Measurements from ENCODE around the gene P2RX5. TPM values are rescaled to one million over a fixed set of nuclear protein-coding genes. Genes with fewer than 3 reads are reported as not detected.

Gene P2RX5
- total RNA-seq, 1 donor from 2014 or later = 349 TPM

DNA sequence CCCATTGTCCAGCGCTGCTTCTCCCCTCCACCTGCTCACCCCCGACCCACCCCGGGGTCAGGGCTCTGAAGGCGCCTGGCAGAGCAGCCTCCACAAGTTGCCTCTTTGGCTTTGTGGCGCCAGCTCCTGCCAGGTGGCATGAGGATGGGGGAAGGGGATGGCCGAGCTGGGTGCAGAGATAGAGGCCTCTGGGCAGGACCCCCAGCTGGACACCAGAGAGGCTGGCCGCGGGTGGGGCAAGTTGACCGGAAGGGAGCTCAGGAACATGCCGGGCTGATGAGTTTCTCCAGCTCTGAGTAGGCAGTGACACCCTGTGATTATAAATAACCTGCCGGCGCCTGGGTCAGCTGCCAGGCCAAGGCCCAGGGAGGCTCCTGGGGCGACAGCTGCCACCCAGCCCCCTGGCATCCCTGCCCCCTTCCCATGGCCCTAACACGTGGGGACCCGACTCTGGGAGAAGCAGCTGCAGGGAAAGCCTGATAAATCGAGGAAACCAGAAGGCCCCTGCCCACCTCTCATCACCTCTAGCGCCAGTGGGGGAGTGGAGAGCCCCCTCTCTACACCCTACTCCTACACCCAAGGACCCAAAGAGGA lies 729 bp downstream of the P2RX5 start:
- DNase-seq (no peak), ATAC-seq (ENCODE audit: low read depth) (peak; percentile 1)
- H3K4me3 Mint-ChIP-seq = peak overlapping the region; percentile 99
- H3K36me3 Mint-ChIP-seq (ENCODE audit: low read depth) = peaks cover 36% of the 10 kb centered on the region
- H3K4me1 Mint-ChIP-seq = peaks cover 77% of the 10 kb centered on the region
- H3K27me3 Mint-ChIP-seq = no peaks in the 10 kb centered on the region
- POLR2A ChIA-PET = interaction anchor here (0.6 to 6.5 kb wide), 17 partner anchors 11 to 1254 kb away, joined by 3 to 315 read pairs (median 8); partner anchors contain the start of genes CTNS, EMC6, HASPIN and SHPK
- no peaks in the 10 kb centered on the region for H3K9me3 Mint-ChIP-seq
- H3K27ac Mint-ChIP-seq = peak overlapping the region; percentile 95
- CTCF ChIA-PET = interaction anchor here (0.6 to 2.8 kb wide), 12 partner anchors 10 to 133 kb away, joined by 3 to 22 read pairs (median 4); partner anchors contain the start of gene HASPIN
- TF ChIP-seq, protein P1, sequence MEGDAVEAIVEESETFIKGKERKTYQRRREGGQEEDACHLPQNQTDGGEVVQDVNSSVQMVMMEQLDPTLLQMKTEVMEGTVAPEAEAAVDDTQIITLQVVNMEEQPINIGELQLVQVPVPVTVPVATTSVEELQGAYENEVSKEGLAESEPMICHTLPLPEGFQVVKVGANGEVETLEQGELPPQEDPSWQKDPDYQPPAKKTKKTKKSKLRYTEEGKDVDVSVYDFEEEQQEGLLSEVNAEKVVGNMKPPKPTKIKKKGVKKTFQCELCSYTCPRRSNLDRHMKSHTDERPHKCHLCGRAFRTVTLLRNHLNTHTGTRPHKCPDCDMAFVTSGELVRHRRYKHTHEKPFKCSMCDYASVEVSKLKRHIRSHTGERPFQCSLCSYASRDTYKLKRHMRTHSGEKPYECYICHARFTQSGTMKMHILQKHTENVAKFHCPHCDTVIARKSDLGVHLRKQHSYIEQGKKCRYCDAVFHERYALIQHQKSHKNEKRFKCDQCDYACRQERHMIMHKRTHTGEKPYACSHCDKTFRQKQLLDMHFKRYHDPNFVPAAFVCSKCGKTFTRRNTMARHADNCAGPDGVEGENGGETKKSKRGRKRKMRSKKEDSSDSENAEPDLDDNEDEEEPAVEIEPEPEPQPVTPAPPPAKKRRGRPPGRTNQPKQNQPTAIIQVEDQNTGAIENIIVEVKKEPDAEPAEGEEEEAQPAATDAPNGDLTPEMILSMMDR (IDR thresholded peaks at IDR 0.05) = no peak
- intact Hi-C loops (cut with micrococcal nuclease) = loop anchor here (1.0 to 5.0 kb wide), 2 partner anchors 28 to 217 kb away; partner anchors contain the start of gene HASPIN

DNA sequence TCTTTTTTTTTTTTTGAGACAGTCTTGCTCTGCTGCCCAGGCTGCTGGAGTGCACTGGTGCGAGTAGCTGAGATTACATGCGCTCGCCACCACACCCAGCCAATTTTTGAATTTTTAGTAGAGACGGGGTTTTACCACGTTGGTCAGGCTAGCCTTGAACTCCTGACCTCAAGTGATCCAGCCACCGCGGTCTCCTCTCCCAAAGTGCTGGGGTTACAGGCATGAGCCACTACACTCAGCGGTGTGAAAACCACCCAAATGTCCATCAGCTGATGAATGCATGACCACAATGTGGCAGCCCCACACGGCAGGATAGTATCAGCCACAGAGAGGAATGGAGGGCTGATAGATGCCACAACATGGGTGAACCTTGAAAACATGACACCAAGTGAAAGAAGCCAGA lies 2.1 kb downstream of the P2RX5 start:
- ChIA-PET POLR2A (interaction anchor here (0.6 to 6.5 kb wide), 26 partner anchors 10 to 903 kb away, joined by 3 to 315 read pairs (median 6); partner anchors contain the start of genes EMC6, HASPIN, NCBP3 and TAX1BP3), CTCF (interaction anchor here (0.7 to 2.8 kb wide), 7 partner anchors 11 to 134 kb away, joined by 3 to 16 read pairs (median 4); no protein-coding TSS in a partner anchor)
- Mint-ChIP-seq H3K27me3 (no peaks in the 10 kb centered on the region), H3K9me3 (no peaks in the 10 kb centered on the region), H3K36me3 (ENCODE audit: low read depth) (peaks cover 45% of the 10 kb centered on the region), H3K4me3 (peak overlapping the region; percentile 99), H3K27ac (peak overlapping the region; percentile 95), H3K4me1 (peaks cover 78% of the 10 kb centered on the region)
- intact Hi-C loops (cut with micrococcal nuclease) = loop anchor here (1.0 to 5.0 kb wide), 3 partner anchors 11 to 57 kb away; partner anchors contain the start of genes CTNS and SHPK
- DNase-seq = peak; percentile 65
- TF ChIP-seq, protein P1 (IDR thresholded peaks at IDR 0.05) = no peak
- peak; percentile 49 for ATAC-seq (ENCODE audit: low read depth)

DNA sequence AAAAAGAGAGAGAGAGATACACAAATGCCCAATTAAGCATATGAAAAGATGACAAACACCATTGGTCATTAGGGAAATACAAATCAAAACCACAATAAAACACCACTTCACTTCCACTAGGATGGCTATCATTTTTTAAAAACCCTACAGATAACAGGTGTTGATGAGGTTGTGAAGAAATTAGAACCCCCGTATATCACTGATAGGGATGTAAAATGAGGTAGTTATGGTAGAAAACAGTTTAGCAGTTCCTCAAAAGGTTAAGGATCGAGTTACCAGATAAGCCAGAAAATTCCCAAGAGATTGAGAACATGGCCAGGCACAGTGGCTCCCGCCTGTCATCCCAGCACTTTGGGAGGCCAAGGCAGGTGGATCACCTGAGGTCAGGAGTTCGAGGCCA lies 2.8 kb downstream of the P2RX5 start:
- ATAC-seq (ENCODE audit: low read depth) (no peak), DNase-seq (no peak)
- Mint-ChIP-seq H3K4me3 (peak overlapping the region; percentile 79), H3K9me3 (no peaks in the 10 kb centered on the region), H3K27ac (peak overlapping the region; percentile 84), H3K36me3 (ENCODE audit: low read depth) (peaks cover 50% of the 10 kb centered on the region), H3K27me3 (no peaks in the 10 kb centered on the region), H3K4me1 (peaks cover 79% of the 10 kb centered on the region)
- CTCF ChIA-PET = interaction anchor here (0.7 to 2.8 kb wide), 5 partner anchors 18 to 134 kb away, joined by 3 to 16 read pairs (median 4); no protein-coding TSS in a partner anchor
- POLR2A ChIA-PET = interaction anchor here (0.6 to 6.5 kb wide), 20 partner anchors 9 to 902 kb away, joined by 3 to 315 read pairs (median 6); partner anchors contain the start of gene HASPIN
- intact Hi-C loops (cut with micrococcal nuclease) = loop anchor here (1.0 to 5.0 kb wide), 2 partner anchors 18 to 56 kb away; partner anchors contain the start of genes CTNS and SHPK
- TF ChIP-seq, protein P1 (IDR thresholded peaks at IDR 0.05) = no peak

DNA sequence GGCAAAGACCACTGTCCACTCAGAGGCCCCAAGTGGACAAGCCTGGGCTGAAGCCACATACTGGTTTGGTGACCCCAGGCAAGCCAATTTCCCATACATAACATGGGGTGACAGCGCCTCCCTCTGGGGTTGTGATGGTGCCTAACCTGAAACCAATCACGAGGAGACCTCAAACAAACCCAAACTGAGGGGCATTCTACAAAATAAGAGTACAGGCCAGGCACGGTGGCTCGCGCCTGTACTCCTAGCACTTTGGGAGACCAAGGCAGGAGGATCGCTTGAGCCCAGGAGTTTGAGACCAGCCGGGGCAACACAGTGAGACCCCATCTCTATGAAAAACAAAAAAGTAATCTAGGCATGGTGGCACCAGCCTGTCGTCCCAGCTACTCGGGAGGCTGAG lies 3.6 kb downstream of the P2RX5 start:
- intact Hi-C loops (cut with micrococcal nuclease) = loop anchor here (5.0 kb wide), 1 partner anchor 55 kb away; the partner anchor contains the start of genes CTNS and SHPK
- Mint-ChIP-seq H3K4me3 (peak overlapping the region; percentile 79), H3K27ac (peak overlapping the region; percentile 84), H3K27me3 (no peaks in the 10 kb centered on the region), H3K4me1 (peaks cover 75% of the 10 kb centered on the region), H3K9me3 (no peaks in the 10 kb centered on the region), H3K36me3 (ENCODE audit: low read depth) (peaks cover 52% of the 10 kb centered on the region)
- ChIA-PET POLR2A (interaction anchor here (0.7 to 3.2 kb wide), 9 partner anchors 10 to 273 kb away, joined by 4 to 23 read pairs (median 9); no protein-coding TSS in a partner anchor), CTCF (interaction anchor here (0.6 to 2.8 kb wide), 8 partner anchors 9 to 90 kb away, joined by 3 to 16 read pairs (median 4); no protein-coding TSS in a partner anchor)
- TF ChIP-seq, protein P1 (IDR thresholded peaks at IDR 0.05) = no peak
- ATAC-seq (ENCODE audit: low read depth) (no peak), DNase-seq (no peak)
